Hepatocyte (in vitro differentiated cells): ENCODE measurements around the gene PRELP.

Experiments used
- CTCF ChIP-seq: fragments of 200-600 bp; sonication (generic); IDR thresholded peaks from 2 replicates; pipeline ENCODE4 v1.5.1; 2016; ENCODE audit warnings: antibody characterized with exemption, mild to moderate bottlenecking; ENCODE audit not compliant: poor library complexity
- EZH2phosphoT487 ChIP-seq: fragments of 200-600 bp; sonication (generic); IDR thresholded peaks from one replicate; pipeline ENCODE4 v1.6.1; 2018; ENCODE audit warnings: antibody characterized with exemption, mild to moderate bottlenecking, low read depth, moderate library complexity; ENCODE audit not compliant: unreplicated experiment, severe bottlenecking

GRCh38 chr1:203461717-203462116 is 13.9 kb upstream of the PRELP start:
- TF ChIP-seq CTCF (no peak), EZH2phosphoT487 (no peak)
